PC-3 (cell line): ENCODE measurements around the gene SESTD1. TPM values are rescaled to one million over a fixed set of nuclear protein-coding genes. Genes with fewer than 3 reads are reported as not detected.
"Not testable (repeated sequence)": the region's sequence is repeated elsewhere in the genome, so short reads cannot be mapped to it uniquely, and the experiment has no call there.

Source experiments
- ATAC-seq: fragments of 200-7000 bp; cut with Tn5 transposase; 2 replicates; pipeline ENCODE4 v1.9.1; 2020; ENCODE audit warnings: mild to moderate bottlenecking, moderate library complexity
- BruUV-seq: library from RNA; stranded (reverse); fragments of 400-500 nt; replicated peaks from 2 replicates; lab custom pipeline; 2021; lab: Mats Ljungman, UMichigan
- CTCF ChIA-PET: fragments of 300-600 bp; sonication (Branson Sonifier 250); formaldehyde crosslinking; loops from one replicate; lab custom pipeline; 2022; ENCODE audit warnings: antibody characterized with exemption; lab: Charles Lee
- POLR2A ChIA-PET: fragments of 300-600 bp; sonication (Branson Sonifier 250); formaldehyde crosslinking; loops from one replicate; lab custom pipeline; 2022; ENCODE audit warnings: antibody characterized with exemption; ENCODE audit not compliant: unreplicated experiment; lab: Charles Lee
- DNase-seq: peaks from one replicate; pipeline ENCODE4 v3.0.0-alpha.2; 2015
- H2AFZ ChIP-seq: fragments of 300-600 bp; sonication (generic); 2 replicates; pipeline ENCODE4 v1.6.0; 2016; ENCODE audit warnings: antibody characterized with exemption, low read length
- H3F3A ChIP-seq: fragments of 300-600 bp; sonication (generic); one replicate; pipeline ENCODE4 v1.6.0; 2017; ENCODE audit warnings: antibody characterized with exemption, low read length, control low read depth, mild to moderate bottlenecking; ENCODE audit not compliant: unreplicated experiment
- H3K27ac ChIP-seq: fragments of 300-600 bp; sonication (generic); 2 replicates; pipeline ENCODE4 v1.5.1; 2016; ENCODE audit warnings: mild to moderate bottlenecking, low read length
- H3K27me3 ChIP-seq: fragments of 300-600 bp; sonication (generic); 2 replicates; pipeline ENCODE4 v1.6.1; 2016; ENCODE audit warnings: low read length, mixed read lengths
- H3K36me3 ChIP-seq: fragments of 300-600 bp; sonication (generic); 2 replicates; pipeline ENCODE4 v1.6.1; 2016; ENCODE audit warnings: low read depth, mixed run types, low read length, mixed read lengths
- H3K4me1 ChIP-seq: fragments of 300-600 bp; sonication (generic); 2 replicates; pipeline ENCODE4 v1.5.1; 2016; ENCODE audit warnings: low read length; ENCODE audit not compliant: insufficient read depth
- H3K4me2 ChIP-seq: fragments of 300-600 bp; sonication (generic); 2 replicates; pipeline ENCODE4 v1.6.0; 2016; ENCODE audit warnings: low read length
- H3K4me3 ChIP-seq: fragments of 300-600 bp; sonication (generic); 2 replicates; pipeline ENCODE4 v1.5.1; 2016; ENCODE audit warnings: mild to moderate bottlenecking, low read length, mixed read lengths
- H3K79me2 ChIP-seq: fragments of 300-600 bp; sonication (generic); 2 replicates; pipeline ENCODE4 v1.6.1; 2017; ENCODE audit warnings: low read length, mixed read lengths
- H3K9ac ChIP-seq: fragments of 300-600 bp; sonication (generic); 2 replicates; pipeline ENCODE4 v1.6.0; 2016; ENCODE audit warnings: mild to moderate bottlenecking, low read length
- H3K9me2 ChIP-seq: fragments of 300-600 bp; sonication (generic); replicated peaks from 2 replicates; pipeline ENCODE4 v1.6.1; 2016; ENCODE audit warnings: mixed run types, low read length, mixed read lengths
- H3K9me3 ChIP-seq: fragments of 300-600 bp; sonication (generic); 2 replicates; pipeline ENCODE4 v1.6.1; 2016; ENCODE audit warnings: low read length, mixed read lengths
- H4K20me1 ChIP-seq: fragments of 300-600 bp; sonication (generic); 2 replicates; pipeline ENCODE4 v1.6.1; 2016; ENCODE audit warnings: low read length, mixed read lengths
- CTCF ChIP-seq: fragments of 300-600 bp; sonication (generic); conservative IDR thresholded peaks from 2 replicates; pipeline ENCODE4 v1.5.1; 2017; ENCODE audit warnings: antibody characterized with exemption, low read depth, mild to moderate bottlenecking, low read length
- EZH2 ChIP-seq: fragments of 300-600 bp; sonication (generic); IDR thresholded peaks from one replicate; pipeline ENCODE4 v1.6.1; 2017; ENCODE audit warnings: antibody characterized with exemption, mild to moderate bottlenecking, low read length; ENCODE audit not compliant: unreplicated experiment
- EZH2phosphoT487 ChIP-seq: fragments of 300-600 bp; sonication (generic); IDR thresholded peaks from 2 replicates; pipeline ENCODE4 v1.6.1; 2018; ENCODE audit warnings: mild to moderate bottlenecking, antibody characterized with exemption, low read length, borderline replicate concordance
- intact Hi-C: fragments of 100-400 bp; cut with micrococcal nuclease; formaldehyde crosslinking; loops from 2 replicates; pipeline ENCODE4 v1.9.0; 2023
- total RNA-seq: library from RNA; depleted of rRNA; stranded (reverse); fragments of >200 nt; gene quantifications from 2 replicates; pipeline ENCODE4 v1.2.3, GENCODE V29; 2014

SESTD1 gene
- total RNA-seq, 1 experiment from 2014 or later = 12.2 TPM

- Histone ChIP-seq H3K9me2 (no peaks in the 10 kb centered on the region), H3K27ac (no peak overlapping the region), H3F3A (no peaks in the 10 kb centered on the region), H3K4me2 (no peak overlapping the region), H3K27me3 (no peaks in the 10 kb centered on the region), H3K79me2 (peaks cover 92% of the 10 kb centered on the region), H4K20me1 (no peaks in the 10 kb centered on the region), H2AFZ (no peak overlapping the region), H3K9me3 (no peaks in the 10 kb centered on the region), H3K36me3 (no peaks in the 10 kb centered on the region), H3K4me1 (peaks cover 4% of the 10 kb centered on the region; the same call in 1 of the 2 replicates), H3K9ac (no peak overlapping the region), H3K4me3 (no peak overlapping the region)
- TF ChIP-seq EZH2phosphoT487 (no peak), CTCF (no peak), EZH2 (no peak)
- intact Hi-C loops = no loop called here
- no TSS peak for BruUV-seq
- no peak for DNase-seq
- ChIA-PET CTCF (no interaction called here), POLR2A (no interaction called here)
- no peak for ATAC-seq
Observed at GRCh38 chr2:179248024-179248348, 16.6 kb downstream of the SESTD1 start.

GRCh38 chr2:179247318-179248023 lies 17.2 kb downstream of the SESTD1 start:
- intact Hi-C loops = no loop called here
- Histone ChIP-seq H3K9ac (no peak overlapping the region), H3K4me2 (no peak overlapping the region), H3K9me3 (no peaks in the 10 kb centered on the region), H3K4me1 (peaks cover 10% of the 10 kb centered on the region), H3K79me2 (peaks cover 88% of the 10 kb centered on the region), H4K20me1 (no peaks in the 10 kb centered on the region), H3K27me3 (no peaks in the 10 kb centered on the region), H3F3A (no peaks in the 10 kb centered on the region), H2AFZ (no peak overlapping the region), H3K36me3 (no peaks in the 10 kb centered on the region), H3K27ac (no peak overlapping the region), H3K4me3 (no peak overlapping the region), H3K9me2 (no peaks in the 10 kb centered on the region)
- ATAC-seq (no peak), DNase-seq (no peak)
- POLR2A ChIA-PET = no interaction called here
- CTCF ChIA-PET = no interaction called here
- BruUV-seq = no TSS peak
- TF ChIP-seq CTCF (no peak), EZH2 (no peak), EZH2phosphoT487 (no peak)

GRCh38 chr2:179245843-179246242 lies 18.8 kb downstream of the SESTD1 start:
- BruUV-seq, H3K27me3 ChIP-seq, H3K9me2 ChIP-seq, H3K27ac ChIP-seq, H2AFZ ChIP-seq, H3K4me2 ChIP-seq, H3K9me3 ChIP-seq, intact Hi-C loops, CTCF ChIA-PET, POLR2A ChIA-PET, ATAC-seq, H3K36me3 ChIP-seq, H3K9ac ChIP-seq, H3K4me3 ChIP-seq, DNase-seq, H4K20me1 ChIP-seq, H3F3A ChIP-seq: not testable (repeated sequence)
- Histone ChIP-seq H3K79me2 (peaks cover 88% of the 10 kb centered on the region), H3K4me1 (peaks cover 23% of the 10 kb centered on the region)
